ENCODE results near the gene RNFT2. TPM values are rescaled to one million over a fixed set of nuclear protein-coding genes. Genes with fewer than 3 reads are reported as not detected.
"Not testable (repeated sequence)": the region's sequence is repeated elsewhere in the genome, so short reads cannot be mapped to it uniquely, and the experiment has no call there.

RNFT2 gene
- total RNA-seq, 1 donor from 2014 or later: 0.66 TPM

- no peaks in the 10 kb centered on the region for H3K27me3 ChIP-seq (ENCODE audit: low read depth)
- H3K9me3 ChIP-seq (replicated peaks): no peaks in the 10 kb centered on the region
- TF ChIP-seq, protein P1, sequence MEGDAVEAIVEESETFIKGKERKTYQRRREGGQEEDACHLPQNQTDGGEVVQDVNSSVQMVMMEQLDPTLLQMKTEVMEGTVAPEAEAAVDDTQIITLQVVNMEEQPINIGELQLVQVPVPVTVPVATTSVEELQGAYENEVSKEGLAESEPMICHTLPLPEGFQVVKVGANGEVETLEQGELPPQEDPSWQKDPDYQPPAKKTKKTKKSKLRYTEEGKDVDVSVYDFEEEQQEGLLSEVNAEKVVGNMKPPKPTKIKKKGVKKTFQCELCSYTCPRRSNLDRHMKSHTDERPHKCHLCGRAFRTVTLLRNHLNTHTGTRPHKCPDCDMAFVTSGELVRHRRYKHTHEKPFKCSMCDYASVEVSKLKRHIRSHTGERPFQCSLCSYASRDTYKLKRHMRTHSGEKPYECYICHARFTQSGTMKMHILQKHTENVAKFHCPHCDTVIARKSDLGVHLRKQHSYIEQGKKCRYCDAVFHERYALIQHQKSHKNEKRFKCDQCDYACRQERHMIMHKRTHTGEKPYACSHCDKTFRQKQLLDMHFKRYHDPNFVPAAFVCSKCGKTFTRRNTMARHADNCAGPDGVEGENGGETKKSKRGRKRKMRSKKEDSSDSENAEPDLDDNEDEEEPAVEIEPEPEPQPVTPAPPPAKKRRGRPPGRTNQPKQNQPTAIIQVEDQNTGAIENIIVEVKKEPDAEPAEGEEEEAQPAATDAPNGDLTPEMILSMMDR (IDR thresholded peaks at IDR 0.05; ENCODE audit: borderline replicate concordance): no peak
- peaks cover 27% of the 10 kb centered on the region for H3K36me3 ChIP-seq
- DNase-seq: no peak
- H3K27ac ChIP-seq (replicated peaks): peak overlapping the region; percentile 87
- intact Hi-C loops (cut with micrococcal nuclease): no loop called here
- peak overlapping the region; percentile 98 for H3K4me3 ChIP-seq
- peaks cover 22% of the 10 kb centered on the region for H3K4me1 ChIP-seq
Measured at GRCh38 chr12:116736962-116737773, 947 bp upstream of the RNFT2 start.

GRCh38 chr12:116739381-116739887 is 1.3 kb downstream of the RNFT2 start:
- TF ChIP-seq, protein P1 (IDR thresholded peaks at IDR 0.05; ENCODE audit: borderline replicate concordance): no peak
- H3K27ac ChIP-seq (replicated peaks): no peak overlapping the region
- no peaks in the 10 kb centered on the region for H3K9me3 ChIP-seq (replicated peaks)
- intact Hi-C loops (cut with micrococcal nuclease): no loop called here
- peaks cover 22% of the 10 kb centered on the region for H3K4me1 ChIP-seq
- no peak overlapping the region for H3K4me3 ChIP-seq
- H3K27me3 ChIP-seq (ENCODE audit: low read depth): no peaks in the 10 kb centered on the region
- H3K36me3 ChIP-seq: peaks cover 8% of the 10 kb centered on the region
- DNase-seq: no peak

DNA sequence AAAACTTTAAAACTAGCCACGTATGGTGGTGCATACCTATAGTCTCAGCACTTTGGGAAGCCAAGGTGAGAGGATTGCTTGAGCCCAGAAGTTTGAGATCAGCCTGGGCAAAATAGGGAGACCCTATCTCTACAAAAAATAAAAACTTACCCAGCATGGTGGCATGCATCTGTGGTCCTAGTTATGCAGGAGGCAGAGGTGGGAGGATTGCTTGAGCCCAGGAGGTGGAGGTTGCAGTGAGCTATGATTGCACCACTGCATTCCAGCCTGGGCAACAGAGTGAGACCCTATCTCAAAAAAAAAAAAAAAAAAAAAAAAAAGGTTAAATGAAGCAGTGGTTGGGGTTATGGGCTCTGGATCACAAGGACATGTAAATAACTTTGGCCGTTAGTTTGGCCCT is 4.7 kb downstream of the RNFT2 start:
- H3K9me3 ChIP-seq (replicated peaks); DNase-seq; H3K36me3 ChIP-seq; H3K27ac ChIP-seq (replicated peaks); H3K4me1 ChIP-seq; H3K27me3 ChIP-seq (ENCODE audit: low read depth); H3K4me3 ChIP-seq; intact Hi-C loops (cut with micrococcal nuclease): not testable (repeated sequence)

DNA sequence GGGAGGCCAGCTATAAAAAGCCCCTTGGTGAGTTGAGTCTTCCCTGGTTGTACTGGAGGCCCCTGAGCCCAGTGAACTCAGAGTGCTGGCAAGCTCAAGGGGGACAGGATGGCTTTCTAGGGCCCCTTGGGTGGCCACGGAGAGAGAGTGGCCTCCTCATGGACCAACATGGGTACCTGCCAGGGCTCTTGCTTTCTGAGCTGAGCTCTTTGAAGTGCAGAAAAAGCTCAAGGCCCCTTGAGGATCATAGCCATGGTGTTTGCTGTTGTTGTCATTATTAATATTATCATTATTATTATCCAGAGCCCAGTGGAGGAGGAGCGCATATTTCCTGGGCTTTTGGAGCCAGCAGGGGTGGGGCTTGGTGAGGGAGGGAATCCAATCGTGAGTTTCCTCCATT is 6.7 kb downstream of the RNFT2 start:
- Histone ChIP-seq H3K27ac (replicated peaks) (no peak overlapping the region), H3K27me3 (ENCODE audit: low read depth) (no peaks in the 10 kb centered on the region), H3K4me3 (no peak overlapping the region), H3K9me3 (replicated peaks) (no peaks in the 10 kb centered on the region), H3K36me3 (no peaks in the 10 kb centered on the region), H3K4me1 (no peaks in the 10 kb centered on the region)
- no peak for DNase-seq
- intact Hi-C loops (cut with micrococcal nuclease): no loop called here
- TF ChIP-seq, protein P1 (IDR thresholded peaks at IDR 0.05; ENCODE audit: borderline replicate concordance): no peak

DNA sequence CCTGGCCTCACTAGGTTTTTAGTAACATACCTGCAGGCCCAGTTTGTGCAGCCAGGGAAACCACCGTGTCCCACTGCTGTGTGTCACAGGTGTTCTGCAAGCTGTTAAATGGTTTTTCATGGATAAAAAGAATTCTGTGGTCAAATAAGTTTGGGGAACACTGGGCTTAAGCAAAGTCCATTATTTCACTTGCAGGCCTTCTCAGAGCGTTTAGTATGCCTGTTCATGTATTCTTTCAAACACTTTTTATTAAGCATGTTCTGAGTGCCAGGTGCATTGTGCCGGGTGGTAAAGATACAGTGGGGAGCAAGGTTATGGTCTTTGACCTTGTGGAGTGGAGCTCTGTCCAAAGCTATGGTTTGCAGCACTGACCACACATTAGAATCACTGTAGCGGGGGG is 7.4 kb downstream of the RNFT2 start:
- Histone ChIP-seq H3K4me1 (no peaks in the 10 kb centered on the region), H3K4me3 (no peak overlapping the region), H3K27ac (replicated peaks) (no peak overlapping the region), H3K9me3 (replicated peaks) (no peaks in the 10 kb centered on the region), H3K36me3 (no peaks in the 10 kb centered on the region), H3K27me3 (ENCODE audit: low read depth) (no peaks in the 10 kb centered on the region)
- DNase-seq: no peak
- intact Hi-C loops (cut with micrococcal nuclease): no loop called here
- TF ChIP-seq, protein P1 (IDR thresholded peaks at IDR 0.05; ENCODE audit: borderline replicate concordance): no peak

DNA sequence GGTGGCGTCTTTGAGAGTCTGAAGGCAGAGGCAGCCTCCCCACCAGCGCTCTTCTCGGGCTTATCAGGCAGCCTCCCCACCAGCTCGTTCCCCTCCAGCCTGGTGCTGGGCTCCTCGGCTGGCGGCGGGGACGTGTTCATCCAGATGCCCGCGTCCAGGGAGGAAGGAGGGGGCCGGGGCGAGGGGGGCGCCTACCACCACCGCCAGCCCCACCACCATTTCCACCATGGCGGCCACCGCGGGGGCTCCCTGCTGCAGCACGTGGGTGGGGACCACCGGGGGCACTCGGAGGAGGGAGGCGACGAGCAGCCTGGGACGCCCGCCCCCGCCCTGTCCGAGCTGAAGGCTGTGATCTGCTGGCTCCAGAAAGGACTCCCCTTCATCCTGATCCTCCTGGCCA is 11.8 kb downstream of the RNFT2 start:
- no peaks in the 10 kb centered on the region for H3K4me1 ChIP-seq
- H3K4me3 ChIP-seq: no peak overlapping the region
- TF ChIP-seq, protein P1 (IDR thresholded peaks at IDR 0.05; ENCODE audit: borderline replicate concordance): no peak
- no peak overlapping the region for H3K27ac ChIP-seq (replicated peaks)
- H3K27me3 ChIP-seq (ENCODE audit: low read depth): no peaks in the 10 kb centered on the region
- no peak for DNase-seq
- no peaks in the 10 kb centered on the region for H3K9me3 ChIP-seq (replicated peaks)
- intact Hi-C loops (cut with micrococcal nuclease): no loop called here
- H3K36me3 ChIP-seq: no peaks in the 10 kb centered on the region
